ENCODE data around the gene DGCR6L.
A peak's percentile ranks its signal among the peaks of the same experiment; 100 is the strongest.
"Not testable (repeated sequence)": the region's sequence is repeated elsewhere in the genome, so short reads cannot be mapped to it uniquely, and the experiment has no call there.

Gene DGCR6L

DNA sequence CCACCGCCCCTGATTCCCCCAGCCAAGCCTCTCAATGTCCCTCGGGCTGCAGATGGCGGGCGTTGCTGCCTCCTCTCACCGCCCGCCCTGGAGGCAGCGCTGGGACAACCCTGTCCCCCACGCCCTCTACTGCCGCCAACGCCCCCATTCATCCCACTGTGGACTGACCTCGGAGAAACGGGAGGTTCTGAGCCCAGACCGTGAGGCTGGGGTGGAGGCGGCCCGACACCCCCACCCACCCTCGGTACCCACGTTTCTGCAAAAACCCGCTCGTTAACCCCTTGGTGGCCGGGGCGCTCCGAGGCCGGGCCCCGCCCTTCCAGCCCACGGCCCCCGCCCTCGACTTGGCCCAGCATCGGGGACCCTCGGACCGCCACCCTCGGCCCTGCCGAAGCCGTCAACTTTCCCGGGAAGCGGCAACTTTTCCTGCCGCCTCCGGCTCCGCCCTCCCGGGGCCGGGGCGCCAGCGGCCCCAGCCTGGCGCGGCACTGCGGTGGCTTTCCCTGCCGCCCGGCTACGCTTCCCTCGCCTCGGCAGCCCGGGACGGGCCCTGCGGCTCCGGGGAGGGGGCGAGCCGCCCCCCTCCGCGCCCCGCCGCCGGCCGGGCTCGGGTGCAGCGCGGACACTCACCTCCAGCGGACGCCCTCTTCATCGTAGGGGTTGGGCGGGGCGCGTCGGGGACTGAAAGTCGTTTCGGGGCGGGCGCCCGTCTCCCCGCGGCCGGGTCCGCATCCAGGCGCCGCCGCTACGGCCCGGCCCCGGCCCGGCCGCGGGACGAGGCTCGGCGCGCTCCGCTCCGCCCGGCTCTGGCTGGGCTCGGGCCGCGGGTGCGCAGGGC, 52.2 kb downstream of the DGCR6L start:
- TF ChIP-seq L3MBTL2 (conservative IDR thresholded peaks at IDR 0.05), result peak; percentile 66; the same call in 1 of the 2 replicates
- TF ChIP-seq ARNT (IDR thresholded peaks at IDR 0.05), result no peak
- peak; percentile 40 for DNase-seq (ENCODE audit: extremely low spot score)

GRCh38 chr22:20266667-20267440, 53.0 kb downstream of the DGCR6L start:
- CTCF ChIA-PET; DNase-seq (ENCODE audit: extremely low spot score); POLR2A ChIA-PET: not testable (repeated sequence)

More for the DNA sequence above, 52.2 kb downstream of the DGCR6L start:
- POLR2A ChIA-PET, result no interaction called here
- CTCF ChIA-PET, result no interaction called here

GRCh38 chr22:20265772-20266666, 53.8 kb downstream of the DGCR6L start:
- CTCF ChIA-PET; DNase-seq (ENCODE audit: extremely low spot score); POLR2A ChIA-PET: not testable (repeated sequence)

- CTCF ChIA-PET, result no interaction called here
- POLR2A ChIA-PET, result no interaction called here
- TF ChIP-seq HDGF (IDR thresholded peaks at IDR 0.05; ENCODE audit: borderline replicate concordance) (no peak), ZNF384 (IDR thresholded peaks at IDR 0.05) (no peak), L3MBTL2 (conservative IDR thresholded peaks at IDR 0.05) (no peak), TARDBP (IDR thresholded peaks at IDR 0.05) (no peak), NFRKB (IDR thresholded peaks at IDR 0.05) (no peak), SP1 (IDR thresholded peaks at IDR 0.05) (no peak), LEF1 (IDR thresholded peaks at IDR 0.05; ENCODE audit: borderline replicate concordance) (no peak), SUZ12 (IDR thresholded peaks at IDR 0.05) (no peak), FOXK2 (IDR thresholded peaks at IDR 0.05) (no peak), FOXA1 (IDR thresholded peaks at IDR 0.05) (no peak), CTBP1 (IDR thresholded peaks at IDR 0.05; ENCODE audit: borderline replicate concordance) (no peak), FOXM1 (IDR thresholded peaks at IDR 0.05; ENCODE audit: borderline replicate concordance) (no peak), ARNT (IDR thresholded peaks at IDR 0.05) (no peak)
- TF ChIP-seq, protein P1, sequence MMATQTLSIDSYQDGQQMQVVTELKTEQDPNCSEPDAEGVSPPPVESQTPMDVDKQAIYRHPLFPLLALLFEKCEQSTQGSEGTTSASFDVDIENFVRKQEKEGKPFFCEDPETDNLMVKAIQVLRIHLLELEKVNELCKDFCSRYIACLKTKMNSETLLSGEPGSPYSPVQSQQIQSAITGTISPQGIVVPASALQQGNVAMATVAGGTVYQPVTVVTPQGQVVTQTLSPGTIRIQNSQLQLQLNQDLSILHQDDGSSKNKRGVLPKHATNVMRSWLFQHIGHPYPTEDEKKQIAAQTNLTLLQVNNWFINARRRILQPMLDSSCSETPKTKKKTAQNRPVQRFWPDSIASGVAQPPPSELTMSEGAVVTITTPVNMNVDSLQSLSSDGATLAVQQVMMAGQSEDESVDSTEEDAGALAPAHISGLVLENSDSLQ (IDR thresholded peaks at IDR 0.05), result no peak
- no peak for DNase-seq (ENCODE audit: extremely low spot score)
These were observed 55.0 kb downstream of the DGCR6L start for GRCh38 chr22:20264614-20265452.
